Activated CD4-positive, alpha-beta memory T cell treated with anti-CD3 and anti-CD28 coated beads, Interleukin-2, amount 10 ng/mL, durations not matched to agents 7 days and 5 days (primary cell): ENCODE data around the gene USP12. TPM values are rescaled to one million over a fixed set of nuclear protein-coding genes. Genes with fewer than 3 reads are reported as not detected.
A peak's percentile ranks its signal among the peaks of the same experiment; 100 is the strongest.

ENCODE experiments used
- CTCF ChIA-PET: fragments of 350-600 bp; sonication (Branson Sonifier 250); formaldehyde crosslinking; loops from one replicate; lab custom pipeline; 2021; ENCODE audit warnings: antibody characterized with exemption, inconsistent platforms; lab: Charles Lee
- POLR2A ChIA-PET: fragments of 350-600 bp; sonication (Branson Sonifier 250); formaldehyde crosslinking; loops from one replicate; lab custom pipeline; 2021; ENCODE audit warnings: antibody characterized with exemption; lab: Charles Lee
- DNase-seq: peaks from one replicate; pipeline ENCODE4 v3.0.0-alpha.2; 2020
- H3K27ac Mint-ChIP-seq: one replicate; pipeline ENCODE4 v1.8.0; 2021; ENCODE audit warnings: mild to moderate bottlenecking, mixed read lengths
- H3K27me3 Mint-ChIP-seq: one replicate; pipeline ENCODE4 v1.8.0; 2021; ENCODE audit warnings: mixed read lengths
- H3K36me3 Mint-ChIP-seq: one replicate; pipeline ENCODE4 v1.8.0; 2021; ENCODE audit warnings: low read depth, mixed read lengths
- H3K4me1 Mint-ChIP-seq: one replicate; pipeline ENCODE4 v1.8.0; 2021; ENCODE audit warnings: mixed read lengths
- H3K4me3 Mint-ChIP-seq: one replicate; pipeline ENCODE4 v1.8.0; 2021; ENCODE audit warnings: mild to moderate bottlenecking, mixed read lengths
- H3K9me3 Mint-ChIP-seq: one replicate; pipeline ENCODE4 v1.8.0; 2021; ENCODE audit warnings: mixed read lengths
- total RNA-seq, 2 experiments: library from RNA; stranded (reverse); gene quantifications; one replicate each; pipeline ENCODE4 v1.2.3, GENCODE V29; 2021

Gene USP12
- total RNA-seq, 2 experiments from 2014 or later = 22.5 to 23.5 TPM

- ChIA-PET CTCF (no interaction called here), POLR2A (no interaction called here)
- peaks cover 52% of the 10 kb centered on the region for H3K36me3 Mint-ChIP-seq
- H3K9me3 Mint-ChIP-seq = no peaks in the 10 kb centered on the region
- H3K27me3 Mint-ChIP-seq = no peaks in the 10 kb centered on the region
- H3K4me3 Mint-ChIP-seq = no peak overlapping the region
- no peak for DNase-seq
- peaks cover 26% of the 10 kb centered on the region for H3K4me1 Mint-ChIP-seq
- no peak overlapping the region for H3K27ac Mint-ChIP-seq
Measured at GRCh38 chr13:27101289-27101688, 70.3 kb downstream of the USP12 start.

- peaks cover 26% of the 10 kb centered on the region for H3K4me1 Mint-ChIP-seq
Measured at GRCh38 chr13:27097691-27098090, 73.9 kb downstream of the USP12 start.

GRCh38 chr13:27091451-27091850, 80.2 kb downstream of the USP12 start:
- POLR2A ChIA-PET = no interaction called here
- H3K4me3 Mint-ChIP-seq = no peak overlapping the region
- no peaks in the 10 kb centered on the region for H3K4me1 Mint-ChIP-seq
- no peak overlapping the region for H3K27ac Mint-ChIP-seq
- peaks cover 55% of the 10 kb centered on the region for H3K36me3 Mint-ChIP-seq
- CTCF ChIA-PET = no interaction called here
- no peak for DNase-seq
- H3K9me3 Mint-ChIP-seq = no peaks in the 10 kb centered on the region
- no peaks in the 10 kb centered on the region for H3K27me3 Mint-ChIP-seq

More at GRCh38 chr13:27097691-27098090, 73.9 kb downstream of the USP12 start:
- DNase-seq = no peak
- Mint-ChIP-seq H3K27me3 (no peaks in the 10 kb centered on the region), H3K9me3 (no peaks in the 10 kb centered on the region), H3K4me3 (no peak overlapping the region), H3K36me3 (peaks cover 60% of the 10 kb centered on the region), H3K27ac (no peak overlapping the region)
- ChIA-PET POLR2A (no interaction called here), CTCF (no interaction called here)

GRCh38 chr13:27088619-27089018, 83.0 kb downstream of the USP12 start:
- H3K27ac Mint-ChIP-seq = no peak overlapping the region
- H3K36me3 Mint-ChIP-seq = peaks cover 46% of the 10 kb centered on the region
- CTCF ChIA-PET = no interaction called here

GRCh38 chr13:27086599-27087265, 84.9 kb downstream of the USP12 start:
- ChIA-PET CTCF (no interaction called here), POLR2A (interaction anchor here (0.6 kb wide), 1 partner anchor 421 kb away, joined by 3 read pairs; no protein-coding TSS in a partner anchor)
- no peaks in the 10 kb centered on the region for H3K4me1 Mint-ChIP-seq
- no peak overlapping the region for H3K27ac Mint-ChIP-seq
- H3K9me3 Mint-ChIP-seq = no peaks in the 10 kb centered on the region
- no peak overlapping the region for H3K4me3 Mint-ChIP-seq
- no peaks in the 10 kb centered on the region for H3K27me3 Mint-ChIP-seq
- no peak for DNase-seq
- peaks cover 36% of the 10 kb centered on the region for H3K36me3 Mint-ChIP-seq

More at GRCh38 chr13:27088619-27089018, 83.0 kb downstream of the USP12 start:
- POLR2A ChIA-PET = no interaction called here
- Mint-ChIP-seq H3K9me3 (no peaks in the 10 kb centered on the region), H3K4me1 (no peaks in the 10 kb centered on the region), H3K4me3 (no peak overlapping the region), H3K27me3 (no peaks in the 10 kb centered on the region)
- no peak for DNase-seq

GRCh38 chr13:27083183-27083582, 88.4 kb downstream of the USP12 start:
- ChIA-PET POLR2A (no interaction called here), CTCF (no interaction called here)
- Mint-ChIP-seq H3K4me1 (peaks cover 12% of the 10 kb centered on the region), H3K36me3 (peaks cover 37% of the 10 kb centered on the region), H3K4me3 (no peak overlapping the region), H3K27ac (no peak overlapping the region), H3K9me3 (no peaks in the 10 kb centered on the region), H3K27me3 (no peaks in the 10 kb centered on the region)
- DNase-seq = no peak

GRCh38 chr13:27081893-27082679, 89.5 kb downstream of the USP12 start:
- DNase-seq = no peak
- ChIA-PET CTCF (interaction anchor here (1.4 kb wide), 1 partner anchor 188 kb away, joined by 3 read pairs; the partner anchor contains the start of gene RASL11A), POLR2A (interaction anchor here (0.9 kb wide), 1 partner anchor 49 kb away, joined by 3 read pairs; no protein-coding TSS in a partner anchor)
- peaks cover 34% of the 10 kb centered on the region for H3K36me3 Mint-ChIP-seq
- H3K27me3 Mint-ChIP-seq = no peaks in the 10 kb centered on the region
- no peak overlapping the region for H3K4me3 Mint-ChIP-seq
- no peaks in the 10 kb centered on the region for H3K9me3 Mint-ChIP-seq
- no peak overlapping the region for H3K27ac Mint-ChIP-seq
- H3K4me1 Mint-ChIP-seq = peaks cover 12% of the 10 kb centered on the region

- POLR2A ChIA-PET = interaction anchor here (1.3 kb wide), 1 partner anchor 50 kb away, joined by 3 read pairs; no protein-coding TSS in a partner anchor
- H3K4me1 Mint-ChIP-seq = peaks cover 12% of the 10 kb centered on the region
- no peak overlapping the region for H3K4me3 Mint-ChIP-seq
- no peaks in the 10 kb centered on the region for H3K9me3 Mint-ChIP-seq
- CTCF ChIA-PET = no interaction called here
- H3K36me3 Mint-ChIP-seq = peaks cover 25% of the 10 kb centered on the region
- H3K27me3 Mint-ChIP-seq = no peaks in the 10 kb centered on the region
- peak overlapping the region; percentile 9 for H3K27ac Mint-ChIP-seq
- DNase-seq = no peak
Measured at GRCh38 chr13:27080018-27080948, 91.3 kb downstream of the USP12 start.

- Mint-ChIP-seq H3K27ac (no peak overlapping the region), H3K27me3 (no peaks in the 10 kb centered on the region), H3K4me1 (peaks cover 12% of the 10 kb centered on the region), H3K4me3 (no peak overlapping the region), H3K36me3 (peaks cover 27% of the 10 kb centered on the region), H3K9me3 (no peaks in the 10 kb centered on the region)
- no peak for DNase-seq
- ChIA-PET POLR2A (interaction anchor here (1.3 kb wide), 1 partner anchor 51 kb away, joined by 3 read pairs; no protein-coding TSS in a partner anchor), CTCF (no interaction called here)
Measured at GRCh38 chr13:27079421-27079958, 92.1 kb downstream of the USP12 start.

GRCh38 chr13:27077451-27077850, 94.2 kb downstream of the USP12 start:
- POLR2A ChIA-PET = no interaction called here
- Mint-ChIP-seq H3K4me1 (peaks cover 12% of the 10 kb centered on the region), H3K36me3 (peaks cover 37% of the 10 kb centered on the region), H3K9me3 (no peaks in the 10 kb centered on the region), H3K27me3 (no peaks in the 10 kb centered on the region), H3K27ac (no peak overlapping the region), H3K4me3 (no peak overlapping the region)
- no peak for DNase-seq
- CTCF ChIA-PET = no interaction called here

- H3K27ac Mint-ChIP-seq = no peak overlapping the region
- POLR2A ChIA-PET = no interaction called here
- DNase-seq = no peak
- H3K27me3 Mint-ChIP-seq = no peaks in the 10 kb centered on the region
- H3K4me1 Mint-ChIP-seq = peaks cover 12% of the 10 kb centered on the region
- no peaks in the 10 kb centered on the region for H3K9me3 Mint-ChIP-seq
- no peak overlapping the region for H3K4me3 Mint-ChIP-seq
- CTCF ChIA-PET = no interaction called here
- peaks cover 40% of the 10 kb centered on the region for H3K36me3 Mint-ChIP-seq
Measured at GRCh38 chr13:27076421-27076820, 95.2 kb downstream of the USP12 start.

GRCh38 chr13:27073186-27073585, 98.4 kb downstream of the USP12 start:
- no peaks in the 10 kb centered on the region for H3K27me3 Mint-ChIP-seq
- CTCF ChIA-PET = no interaction called here

More at GRCh38 chr13:27073186-27073585, 98.4 kb downstream of the USP12 start:
- no peak for DNase-seq
- Mint-ChIP-seq H3K27ac (no peak overlapping the region), H3K36me3 (peaks cover 42% of the 10 kb centered on the region), H3K9me3 (no peaks in the 10 kb centered on the region), H3K4me1 (no peaks in the 10 kb centered on the region), H3K4me3 (no peak overlapping the region)
- POLR2A ChIA-PET = no interaction called here
